H1 (cell line): ENCODE results near the gene ACTR6. TPM values are rescaled to one million over a fixed set of nuclear protein-coding genes. Genes with fewer than 3 reads are reported as not detected.

Source experiments
- CTCF ChIA-PET: fragments of 300-600 bp; sonication (Branson Sonifier 250); formaldehyde crosslinking; loops from one replicate; lab custom pipeline; 2021; ENCODE audit not compliant: partially characterized antibody; lab: Charles Lee
- POLR2A ChIA-PET: fragments of 300-600 bp; sonication (Branson Sonifier 250); formaldehyde crosslinking; loops from one replicate; lab custom pipeline; 2021; ENCODE audit warnings: inconsistent platforms; ENCODE audit not compliant: partially characterized antibody; lab: Charles Lee
- DNase-seq, 2 experiments: peaks; one replicate each; pipeline versions ENCODE4 v3.0.0 to v3.0.0-alpha.2; 2010 to 2022; ENCODE audit warnings: low spot score in 2 of 2, low read depth in 1 of 2, mixed read lengths in 1 of 2
- FAIRE-seq: peaks from 2 replicates; lab custom pipeline; 2011; peaks lifted over from hg19 to GRCh38; lab: Jason Lieb, UNC
- H2AFZ ChIP-seq: 2 replicates; pipeline ENCODE4 v1.8.1; 2012; ENCODE audit warnings: low read length, inconsistent platforms
- H2AK5ac ChIP-seq: 2 replicates; pipeline ENCODE4 v1.6.1; 2013; ENCODE audit warnings: low read depth, low read length
- H2BK120ac ChIP-seq: replicated peaks from 2 replicates; pipeline ENCODE3; 2013; ENCODE audit warnings: low read depth, low read length, inconsistent platforms
- H2BK12ac ChIP-seq: 2 replicates; pipeline ENCODE4 v1.6.1; 2013; ENCODE audit warnings: low read depth, low read length
- H2BK15ac ChIP-seq: 2 replicates; pipeline ENCODE4 v1.6.1; 2013; ENCODE audit warnings: low read length
- H2BK20ac ChIP-seq: 2 replicates; pipeline ENCODE4 v1.6.1; 2013; ENCODE audit warnings: low read length
- H2BK5ac ChIP-seq: 2 replicates; pipeline ENCODE4 v1.6.1; 2013; ENCODE audit warnings: low read depth, low read length
- H3K14ac ChIP-seq: 2 replicates; pipeline ENCODE4 v1.6.1; 2013; ENCODE audit warnings: inconsistent platforms; ENCODE audit not compliant: insufficient read length
- H3K18ac ChIP-seq: 2 replicates; pipeline ENCODE4 v1.6.1; 2013; ENCODE audit warnings: low read length; ENCODE audit errors: extremely low read depth
- H3K23ac ChIP-seq: 2 replicates; pipeline ENCODE4 v1.6.1; 2013; ENCODE audit warnings: inconsistent platforms; ENCODE audit not compliant: insufficient read length
- H3K23me2 ChIP-seq: 2 replicates; pipeline ENCODE4 v1.6.1; 2013; ENCODE audit warnings: low read depth, low read length
- H3K27ac ChIP-seq: 2 replicates; pipeline ENCODE4 v1.6.1; 2011; ENCODE audit warnings: low read depth, low read length, inconsistent platforms
- H3K27me3 ChIP-seq, 4 experiments: replicated peaks in 1 of 4; 1 replicate in 1 of 4; 2 replicates in 3 of 4; pipeline versions ENCODE4 v1.6.1 to v1.8.1; 2011 to 2013; ENCODE audit warnings: low read length in 3 of 4, mild to moderate bottlenecking in 3 of 4, inconsistent platforms in 2 of 4, mixed read lengths in 2 of 4, moderate library complexity in 1 of 4; ENCODE audit not compliant: control insufficient read depth in 3 of 4, insufficient read depth in 3 of 4; ENCODE audit errors: extremely low read depth in 1 of 4
- H3K36me3 ChIP-seq, 4 experiments: 2 replicates each; pipeline versions ENCODE4 v1.6.1 to v1.8.1; 2011 to 2013; ENCODE audit warnings: mild to moderate bottlenecking in 4 of 4, low read length in 3 of 4, moderate library complexity in 2 of 4, control low read depth in 1 of 4, inconsistent platforms in 1 of 4; ENCODE audit not compliant: insufficient read depth in 4 of 4, control insufficient read depth in 2 of 4
- H3K4ac ChIP-seq: replicated peaks from 2 replicates; pipeline ENCODE3; 2013; ENCODE audit warnings: low read length, low read depth, mixed read lengths, inconsistent platforms; ENCODE audit not compliant: insufficient read length
- H3K4me1 ChIP-seq, 4 experiments: replicated peaks in 1 of 4; 1 replicate in 1 of 4; 2 replicates in 3 of 4; pipeline versions ENCODE4 v1.6.1 to v1.8.1; 2011 to 2013; ENCODE audit warnings: low read length in 3 of 4, inconsistent platforms in 2 of 4, mixed read lengths in 1 of 4; ENCODE audit not compliant: insufficient read depth in 4 of 4, control insufficient read depth in 3 of 4
- H3K4me2 ChIP-seq, 2 experiments: 2 replicates each; pipeline versions ENCODE4 v1.6.1 to v1.8.1; 2011 to 2013; ENCODE audit warnings: low read depth in 2 of 2, low read length in 2 of 2, control low read depth in 1 of 2, inconsistent platforms in 1 of 2, mild to moderate bottlenecking in 1 of 2; ENCODE audit not compliant: insufficient read depth in 1 of 2
- H3K4me3 ChIP-seq, 4 experiments: fragments of 200-600, 300-600 bp in 1 of 4; sonication (generic), shearing (Covaris generic), sonication (Bioruptor Twin) in 1 of 4; 2 replicates each; pipeline versions ENCODE4 v1.5.1 to v1.8.1; 2011 to 2016; ENCODE audit warnings: low read length in 4 of 4, low read depth in 3 of 4, control low read depth in 2 of 4, inconsistent platforms in 2 of 4, mild to moderate bottlenecking in 2 of 4, mixed read lengths in 1 of 4, moderate library complexity in 1 of 4; ENCODE audit not compliant: insufficient read depth in 2 of 4; ENCODE audit errors: extremely low read depth in 1 of 4
- H3K56ac ChIP-seq: replicated peaks from 2 replicates; pipeline ENCODE3; 2013; ENCODE audit warnings: low read depth, mild to moderate bottlenecking, mixed read lengths, low read length, inconsistent platforms; ENCODE audit not compliant: insufficient read length
- H3K79me1 ChIP-seq: 2 replicates; pipeline ENCODE4 v1.6.1; 2013; ENCODE audit warnings: low read depth, low read length, control low read depth
- H3K79me2 ChIP-seq, 2 experiments: 2 replicates each; pipeline versions ENCODE4 v1.6.1 to v1.8.1; 2012 to 2013; ENCODE audit warnings: low read length in 2 of 2, mild to moderate bottlenecking in 2 of 2, inconsistent platforms in 1 of 2; ENCODE audit not compliant: insufficient read depth in 2 of 2, control insufficient read depth in 1 of 2
- H3K9ac ChIP-seq, 4 experiments: replicated peaks in 1 of 4; 1 replicate in 1 of 4; 2 replicates in 3 of 4; pipeline versions ENCODE4 v1.6.1 to v1.8.1; 2011 to 2013; ENCODE audit warnings: low read depth in 3 of 4, low read length in 3 of 4, control low read depth in 2 of 4, mild to moderate bottlenecking in 2 of 4, moderate library complexity in 2 of 4, inconsistent platforms in 1 of 4; ENCODE audit errors: extremely low read depth in 1 of 4
- H3K9me3 ChIP-seq, 2 experiments: 2 replicates each; pipeline versions ENCODE4 v1.6.1 to v1.8.1; 2012 to 2013; ENCODE audit warnings: mild to moderate bottlenecking in 2 of 2, moderate library complexity in 2 of 2, control low read depth in 1 of 2, inconsistent platforms in 1 of 2, low read depth in 1 of 2, low read length in 1 of 2, mixed read lengths in 1 of 2; ENCODE audit not compliant: insufficient read depth in 2 of 2
- H4K20me1 ChIP-seq, 2 experiments: replicated peaks in 1 of 2; 2 replicates each; pipeline versions ENCODE3 to v1.8.1; 2011 to 2013; ENCODE audit warnings: inconsistent platforms in 2 of 2, low read length in 2 of 2, mild to moderate bottlenecking in 1 of 2; ENCODE audit not compliant: insufficient read depth in 2 of 2, control insufficient read depth in 1 of 2
- H4K5ac ChIP-seq: 2 replicates; pipeline ENCODE4 v1.6.1; 2013; ENCODE audit warnings: low read length, low read depth, mixed read lengths, inconsistent platforms; ENCODE audit not compliant: insufficient read length
- H4K8ac ChIP-seq: 2 replicates; pipeline ENCODE4 v1.8.0; 2013; ENCODE audit warnings: mild to moderate bottlenecking, moderate library complexity, low read length, inconsistent platforms; ENCODE audit not compliant: insufficient read depth; ENCODE audit errors: extremely low read depth
- H4K91ac ChIP-seq: replicated peaks from 2 replicates; pipeline ENCODE3; 2013; ENCODE audit warnings: low read length, mixed read lengths, inconsistent platforms; ENCODE audit not compliant: insufficient read length
- ATF2 ChIP-seq: IDR thresholded peaks from 2 replicates; pipeline ENCODE4 v1.6.1; 2012; ENCODE audit warnings: low read length, inconsistent platforms
- CBX5 ChIP-seq: fragments of 300-800, 300-1000 bp; sonication (generic); IDR thresholded peaks from 2 replicates; pipeline ENCODE4 v1.7.1; 2016; ENCODE audit warnings: antibody characterized with exemption, low read length, low read depth
- CBX8 ChIP-seq: fragments of 300-800, 300-1000 bp; sonication (generic); IDR thresholded peaks from 2 replicates; pipeline ENCODE4 v1.7.1; 2016; ENCODE audit warnings: low read depth, low read length, borderline replicate concordance
- CTBP2 ChIP-seq: IDR thresholded peaks from 2 replicates; pipeline ENCODE4 v1.7.0; 2011; ENCODE audit warnings: borderline replicate concordance, mild to moderate bottlenecking, moderate library complexity, mixed read lengths, low read length; ENCODE audit not compliant: insufficient read depth, insufficient read length
- MAFK ChIP-seq: IDR thresholded peaks from 2 replicates; pipeline ENCODE4 v1.6.1; 2012; ENCODE audit warnings: low read depth, mild to moderate bottlenecking, improper control_type of control experiment, low read length
- RAD21 ChIP-seq, 2 experiments: IDR thresholded peaks in 1 of 2; conservative IDR thresholded peaks in 1 of 2; 2 replicates each; pipeline ENCODE4 v1.6.1; 2011; ENCODE audit warnings: low read depth in 2 of 2, low read length in 2 of 2, improper control_type of control experiment in 1 of 2, inconsistent platforms in 1 of 2, mild to moderate bottlenecking in 1 of 2, moderate library complexity in 1 of 2
- RXRA ChIP-seq: IDR thresholded peaks from 2 replicates; pipeline ENCODE4 v1.6.1; 2011; ENCODE audit warnings: low read depth, mild to moderate bottlenecking, low read length, moderate library complexity; ENCODE audit not compliant: insufficient read depth
- SIN3A ChIP-seq, 2 experiments: IDR thresholded peaks in 1 of 2; conservative IDR thresholded peaks in 1 of 2; 2 replicates each; pipeline ENCODE4 v1.6.1; 2011 to 2012; ENCODE audit warnings: low read length in 2 of 2, improper control_type of control experiment in 1 of 2, low read depth in 1 of 2, mild to moderate bottlenecking in 1 of 2
- WGBS, 2 experiments: shearing (Covaris generic) in 1 of 2; methylation state at CpG; one replicate each; pipeline versions ENCODE4 v1.1.6 to v1.1.7; 2013 to 2015; ENCODE audit warnings: low lambda C conversion rate in 2 of 2, mixed read lengths in 2 of 2, inconsistent platforms in 1 of 2, low coverage in 1 of 2, missing lambda C conversion rate in 1 of 2; ENCODE audit not compliant: insufficient replicate concordance in 2 of 2, insufficient coverage in 1 of 2, insufficient read length in 1 of 2; ENCODE audit errors: extremely low coverage in 1 of 2, missing lambda C conversion rate in 1 of 2; 5-methylcytosine and 5-hydroxymethylcytosine counted together
- polyA plus RNA-seq, 7 experiments: library from polyadenylated mRNA; depleted of rRNA in 3 of 7; stranded (reverse) in 5 of 7; unstranded in 2 of 7; fragments of >200 nt in 5 of 7; fragments of 200-250 nt in 2 of 7; gene quantifications; 1 replicate in 5 of 7; 2 replicates in 1 of 7; 4 replicates in 1 of 7; pipeline versions ENCODE4 v1.2.1 to v1.2.3, GENCODE V29; 2011 to 2013; ENCODE audit warnings: missing spikeins in 2 of 7, mixed read lengths in 2 of 7
- total RNA-seq: library from RNA; stranded (reverse); fragmentation: NEBNext Ultra II Directional; extraction: Animal tissue kit (Norgen Biotek cat#: 25700); gene quantifications from 2 replicates; pipeline ENCODE4 v1.2.1, GENCODE V29; 2021

Gene ACTR6
- total and polyA plus RNA-seq, 2 of the 8 experiments (the other 6 are each of a cell fraction or from before 2014, with no cell fraction given) = 10.2 to 36.8 TPM

GRCh38 chr12:100156731-100157426 lies 43.7 kb upstream of the ACTR6 start:
- Histone ChIP-seq H3K18ac (no peak overlapping the region; the same call in none of the 2 replicates), H3K4ac (no peak overlapping the region), H4K20me1 (no peaks in the 10 kb centered on the region), H2BK20ac (0 out of 2 replicates have a peak overlapping the region, but pooled peaks have one; percentile 61), H3K9me3 (peaks cover 7 to 8% of the 10 kb centered on the region in 2 experiments; a peak in 3 of 4 replicates), H3K9ac (no peak overlapping the region), H3K4me1 (peaks cover 0 to 15% (median 6%) of the 10 kb centered on the region in 4 experiments; a peak in 6 of 7 replicates), H3K4me2 (no peak overlapping the region), H4K91ac (no peak overlapping the region), H3K14ac (no peak overlapping the region), H3K23ac (no peak overlapping the region), H2AFZ (no peak overlapping the region), H2BK5ac (peak overlapping the region; percentile 24; the same call in 1 of the 2 replicates), H3K36me3 (no peaks in the 10 kb centered on the region; a peak in 1 of 8 replicates), H4K8ac (no peak overlapping the region), H3K27ac (no peak overlapping the region), H4K5ac (no peak overlapping the region), H3K56ac (no peak overlapping the region), H3K27me3 (no peaks in the 10 kb centered on the region), H3K23me2 (no peaks in the 10 kb centered on the region), H3K79me2 (no peaks in the 10 kb centered on the region), H2BK12ac (peak overlapping the region; percentile 68; the same call in 1 of the 2 replicates), H3K4me3 (no peak overlapping the region), H3K79me1 (no peaks in the 10 kb centered on the region), H2AK5ac (no peak overlapping the region), H2BK15ac (no peak overlapping the region; the same call in 1 of the 2 replicates), H2BK120ac (no peak overlapping the region)
- no peak for FAIRE-seq
- 91% methylated on average over 9 of the region's 11 CpGs; no CpG with 5 or more reads in 1 of the 2 experiments for WGBS, 2 experiments
- CTCF ChIA-PET = interaction anchor here (0.6 to 2.3 kb wide), 2 partner anchors 17 to 404 kb away, joined by 3 to 5 read pairs; no protein-coding TSS in a partner anchor
- POLR2A ChIA-PET = interaction anchor here (1.0 to 1.2 kb wide), 4 partner anchors 11 to 46 kb away, joined by 3 to 5 read pairs (median 4); no protein-coding TSS in a partner anchor
- DNase-seq = no peak
- no peak for TF ChIP-seq RXRA
- TF ChIP-seq CBX5 = no peak
- TF ChIP-seq RAD21 (IDR thresholded peaks at IDR 0.05 in 1 of 2, conservative IDR thresholded peaks at IDR 0.05 in 1 of 2; ENCODE audit: low read depth in 2 of 2, low read length in 2 of 2) = no peak
- TF ChIP-seq CBX8 = no peak
- TF ChIP-seq ATF2 = no peak
- no peak for TF ChIP-seq SIN3A (conservative IDR thresholded peaks at IDR 0.05 in 1 of 2, IDR thresholded peaks at IDR 0.05 in 1 of 2; ENCODE audit: low read depth in 1 of 2, low read length in 2 of 2)
- TF ChIP-seq MAFK = no peak
- no peak for TF ChIP-seq CTBP2
